Hematopoietic multipotent progenitor cell treated with erythropoietin and hydrocortisone succinate and interleukin-3 and kit ligand, for 17 days (in vitro differentiated cells): ENCODE data around the gene FBN2.
"Not testable (repeated sequence)": the region's sequence is repeated elsewhere in the genome, so short reads cannot be mapped to it uniquely, and the experiment has no call there.

Source experiments
- DNase-seq: peaks from one replicate; pipeline ENCODE4 v3.0.0-alpha.2; 2015; ENCODE audit warnings: low spot score

FBN2 gene

GRCh38 chr5:128424646-128425045, 113.4 kb downstream of the FBN2 start:
- DNase-seq = no peak

DNA sequence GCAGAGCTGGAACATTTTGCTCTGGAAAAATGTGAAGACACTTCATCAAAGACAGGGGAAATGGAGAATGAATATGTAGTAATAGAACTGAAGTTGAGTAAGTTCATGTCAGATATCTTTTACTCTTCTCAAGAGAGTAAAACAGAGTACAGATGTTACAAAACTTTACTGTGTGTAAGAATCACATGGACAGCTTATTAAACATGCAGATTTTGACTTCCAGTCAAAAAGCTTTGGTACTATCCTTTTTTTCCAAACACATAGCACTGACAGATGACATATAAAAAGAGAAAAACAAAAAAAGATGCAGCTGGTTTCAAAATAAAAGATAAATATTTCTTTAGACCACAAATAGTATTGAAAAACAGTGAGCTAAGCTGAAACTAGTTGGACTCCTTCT, 115.4 kb downstream of the FBN2 start:
- DNase-seq = no peak

DNA sequence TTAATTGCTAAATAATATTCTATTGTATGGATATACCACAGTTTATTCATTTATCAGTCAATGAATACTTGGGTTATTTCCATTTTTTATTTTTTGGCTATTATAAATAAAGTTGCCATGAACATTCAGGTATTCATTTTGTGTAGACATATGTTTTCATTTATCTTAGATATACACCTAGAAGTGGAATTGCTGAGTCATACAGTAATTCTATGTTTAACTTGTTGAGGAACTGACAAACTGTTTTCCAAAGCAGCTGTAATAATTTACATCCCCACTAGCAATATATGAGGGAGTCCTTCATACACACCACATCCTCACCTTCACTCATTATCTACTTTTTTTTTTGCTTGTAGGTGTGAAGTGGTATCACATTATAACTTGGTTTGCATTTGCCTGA, 123.6 kb downstream of the FBN2 start:
- no peak for DNase-seq

DNA sequence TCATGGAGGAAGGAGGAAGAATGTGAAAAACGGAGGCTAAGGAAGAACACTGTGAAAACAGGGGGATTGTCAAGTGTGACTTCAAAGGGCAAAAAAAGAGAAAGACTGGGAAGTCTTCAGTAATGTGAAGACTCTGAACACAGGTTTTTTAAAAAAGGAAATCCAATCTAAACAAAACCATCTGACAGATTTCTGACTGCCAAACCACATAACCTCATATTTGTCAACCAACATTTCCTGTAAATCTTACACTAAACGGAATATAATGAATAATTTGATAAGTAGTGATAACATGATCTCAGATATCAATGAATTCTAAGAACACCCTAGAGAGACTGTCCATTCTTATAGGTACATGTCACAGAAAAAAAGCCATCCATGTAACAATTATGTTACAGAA, 124.7 kb downstream of the FBN2 start:
- DNase-seq = no peak

DNA sequence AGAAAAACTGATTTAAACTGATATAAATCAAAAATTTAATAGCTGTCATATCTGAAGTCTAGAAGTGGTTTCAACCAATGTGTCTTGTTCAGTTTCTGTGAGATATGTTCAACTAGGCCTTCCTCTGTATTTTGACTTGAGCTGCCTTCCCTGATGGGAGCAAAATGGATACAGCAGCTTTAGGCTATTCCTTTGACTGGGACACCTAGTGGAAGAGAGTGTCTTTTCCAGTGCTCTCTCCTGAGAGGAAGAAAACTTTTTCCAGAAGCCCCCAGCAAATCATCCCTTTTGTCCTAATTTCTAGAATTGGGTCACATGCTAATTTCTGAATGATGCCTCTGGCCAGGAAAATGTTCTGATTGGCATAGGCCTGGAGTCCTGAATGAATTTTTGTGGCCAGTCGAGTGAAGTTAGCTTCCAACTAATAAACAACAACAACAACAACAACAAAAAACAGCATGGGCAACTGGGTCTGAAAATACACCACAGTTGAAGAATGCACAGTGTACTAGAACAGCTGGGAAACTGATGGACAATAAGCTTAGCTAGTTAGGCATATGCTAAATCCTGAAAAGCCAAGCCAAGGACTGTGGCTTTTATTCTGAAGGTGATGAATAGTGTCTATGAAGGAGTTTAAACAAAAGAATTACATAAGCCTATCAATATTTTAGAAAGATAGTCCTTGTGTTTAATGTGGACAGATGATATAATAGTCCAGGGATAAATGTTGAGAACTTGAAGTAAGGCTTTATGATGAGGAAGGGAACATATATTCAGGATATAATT, 125.7 kb downstream of the FBN2 start:
- DNase-seq = no peak

DNA sequence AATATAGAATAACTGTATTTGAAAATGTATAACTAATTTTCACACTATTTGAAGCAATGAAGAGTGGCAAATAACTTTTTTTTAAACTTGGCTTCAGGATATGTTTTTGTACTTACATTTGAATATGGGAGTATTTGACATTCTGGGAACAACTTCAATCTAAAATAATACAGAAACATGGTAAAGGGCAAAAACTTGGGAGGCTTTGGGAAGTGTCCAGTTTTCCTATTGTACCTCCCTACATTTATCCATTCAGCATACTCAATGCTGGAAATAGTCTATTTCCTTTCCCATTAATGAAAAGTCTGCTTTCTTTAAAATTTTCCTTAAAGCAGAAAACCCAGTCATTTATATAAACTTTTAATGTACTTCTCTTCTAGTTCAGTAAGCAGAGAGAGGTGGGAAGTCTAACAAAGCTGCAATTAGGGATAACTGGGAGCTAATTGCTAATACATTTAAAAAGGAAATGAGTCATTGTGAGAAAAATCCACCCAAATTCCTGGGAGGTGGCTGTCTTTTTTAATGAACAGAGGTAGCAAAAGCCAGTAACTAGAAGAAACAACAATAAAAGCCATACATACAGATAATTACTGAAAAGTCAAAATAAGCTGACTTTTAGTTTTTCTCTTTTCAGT, 128.8 kb downstream of the FBN2 start:
- no peak for DNase-seq

DNA sequence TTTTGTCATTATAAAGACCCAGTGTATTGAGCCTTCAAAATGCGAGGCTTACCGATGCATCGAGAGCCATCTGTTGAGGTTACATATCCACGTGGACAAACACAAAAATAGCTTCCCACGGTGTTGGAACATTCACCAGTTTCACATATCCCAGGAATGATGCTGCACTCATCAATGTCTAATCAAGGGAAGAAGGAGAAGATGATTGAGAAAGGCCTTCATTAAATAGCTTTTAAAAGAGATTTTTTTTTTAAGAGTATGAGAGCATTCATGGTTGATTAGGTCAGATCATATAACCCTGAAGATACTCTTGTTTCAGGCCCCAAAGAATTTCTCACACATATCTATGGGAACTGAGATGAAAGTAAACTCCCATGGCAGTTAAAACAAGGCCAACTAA, 129.4 kb downstream of the FBN2 start:
- no peak for DNase-seq

- DNase-seq = no peak
Measured at GRCh38 chr5:128407944-128408343, 130.1 kb downstream of the FBN2 start.

GRCh38 chr5:128406803-128407202, 131.2 kb downstream of the FBN2 start:
- DNase-seq = no peak

GRCh38 chr5:128405159-128405558, 132.9 kb downstream of the FBN2 start:
- DNase-seq = no peak

- DNase-seq = no peak
Measured at GRCh38 chr5:128403333-128403732, 134.7 kb downstream of the FBN2 start.

GRCh38 chr5:128402506-128402905, 135.5 kb downstream of the FBN2 start:
- DNase-seq = no peak

DNA sequence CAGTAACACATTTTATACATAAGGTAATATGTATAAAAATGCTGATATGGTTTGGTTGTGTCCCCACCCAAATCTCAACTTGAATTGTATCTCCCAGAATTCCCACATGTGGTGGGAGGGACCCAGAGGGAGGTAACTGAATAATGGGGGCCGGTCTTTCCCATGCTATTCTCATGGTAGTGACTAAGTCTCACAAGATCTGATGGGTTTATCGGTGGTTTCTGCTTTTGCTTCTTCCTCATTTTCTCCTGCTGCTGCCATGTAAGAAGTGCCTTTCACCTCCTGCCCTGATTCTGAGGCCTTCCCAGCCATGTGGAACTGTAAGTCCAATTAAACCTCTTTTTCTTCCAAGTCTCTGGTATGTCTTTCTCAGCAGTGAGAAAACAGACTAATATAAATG, 137.3 kb downstream of the FBN2 start:
- DNase-seq = not testable (repeated sequence)

GRCh38 chr5:128399111-128399510, 138.9 kb downstream of the FBN2 start:
- no peak for DNase-seq

DNA sequence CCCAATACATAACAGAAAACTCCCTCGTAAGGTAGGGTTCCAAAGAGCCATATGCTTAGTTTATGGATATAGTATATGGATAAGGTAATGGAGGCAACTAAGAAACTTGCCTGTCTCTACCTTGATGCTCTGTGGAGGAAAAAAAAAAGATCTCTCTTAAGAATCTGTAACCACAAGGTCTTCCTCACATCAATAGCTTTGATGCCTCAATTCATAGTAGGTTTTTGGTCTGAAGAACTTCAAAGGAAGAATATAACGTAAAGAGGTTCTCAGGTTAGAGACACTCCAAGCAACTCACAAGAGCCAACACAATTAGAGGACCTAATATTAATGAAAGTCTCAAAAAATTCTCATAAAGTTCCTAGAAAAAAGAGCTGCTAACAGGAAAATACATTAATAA, 140.2 kb downstream of the FBN2 start:
- DNase-seq = no peak

- no peak for DNase-seq
Measured at GRCh38 chr5:128395073-128395472, 143.0 kb downstream of the FBN2 start.

- DNase-seq = no peak
Measured at GRCh38 chr5:128384068-128384467, 154.0 kb downstream of the FBN2 start.

DNA sequence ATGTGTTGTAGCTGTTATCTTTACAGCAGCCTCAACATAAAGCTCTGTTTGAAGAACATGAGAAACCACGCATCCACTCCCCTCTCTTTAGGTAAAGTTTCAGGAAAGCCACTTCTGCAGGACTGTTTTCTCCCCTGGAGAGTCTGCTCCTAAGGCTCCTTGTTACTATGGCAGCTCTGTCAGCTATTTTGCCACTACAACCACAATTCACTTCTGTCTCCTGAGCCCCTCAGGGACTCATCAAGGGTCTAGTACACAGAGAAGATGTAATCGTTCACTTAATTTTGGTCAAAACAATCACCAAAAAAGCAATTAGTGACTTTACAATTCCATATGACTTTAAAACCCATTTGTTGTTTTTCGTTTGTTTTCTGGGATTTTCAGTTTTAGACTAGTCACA, 157.7 kb downstream of the FBN2 start:
- no peak for DNase-seq

GRCh38 chr5:128378632-128379031, 159.4 kb downstream of the FBN2 start:
- DNase-seq = no peak

GRCh38 chr5:128378196-128378595, 159.8 kb downstream of the FBN2 start:
- no peak for DNase-seq

- no peak for DNase-seq
Measured at GRCh38 chr5:128376577-128376976, 161.5 kb downstream of the FBN2 start.

DNA sequence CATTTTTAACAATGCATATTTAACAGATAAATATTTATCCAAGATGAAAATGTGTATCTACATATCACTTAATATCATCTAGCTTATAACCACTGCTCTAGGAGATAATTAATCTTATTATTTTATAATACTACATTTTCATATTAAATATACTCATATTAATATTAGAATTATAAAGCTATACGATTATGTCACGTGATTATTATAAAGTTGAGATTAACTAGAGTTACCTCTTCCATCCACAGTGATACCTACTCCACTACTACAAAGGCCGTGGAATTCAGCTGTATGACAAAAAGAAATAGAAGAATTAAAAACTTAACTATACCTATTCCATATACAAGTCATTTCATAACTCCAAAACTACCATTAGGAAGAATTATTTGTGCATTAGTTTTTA, 171.9 kb downstream of the FBN2 start:
- no peak for DNase-seq

GRCh38 chr5:128362370-128362769, 175.7 kb downstream of the FBN2 start:
- DNase-seq = no peak

DNA sequence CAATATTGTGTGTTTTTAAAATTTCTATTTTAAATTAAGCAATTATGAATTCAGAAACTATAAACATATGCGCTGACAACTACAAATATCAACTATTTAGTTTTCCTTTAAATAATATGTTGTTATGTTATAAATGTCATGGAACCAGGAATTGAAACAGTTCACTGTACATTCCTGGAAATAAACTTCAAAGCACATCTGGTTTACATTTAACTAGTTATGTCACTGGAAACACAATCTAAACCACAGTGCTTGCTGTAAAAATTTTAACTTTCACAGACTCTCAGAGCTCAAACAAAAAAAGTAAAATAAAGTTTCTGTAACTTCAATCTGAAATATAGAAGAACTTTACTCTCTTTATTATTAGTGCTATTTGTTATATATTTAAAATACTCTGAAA, 179.2 kb downstream of the FBN2 start:
- DNase-seq = no peak
